Testis (tissue), 3 donors: ENCODE results near the gene CCDC47. TPM values are rescaled to one million over a fixed set of nuclear protein-coding genes. Genes with fewer than 3 reads are reported as not detected.
A peak's percentile ranks its signal among the peaks of the same experiment; 100 is the strongest.

ENCODE experiments used
- DNase-seq: peaks from one replicate; pipeline ENCODE4 v3.0.0-alpha.2; 2019
- H3K27ac ChIP-seq, 2 donors: fragments of 200-600 bp; sonication (generic); one replicate each; pipeline ENCODE4 v1.5.1; 2019
- H3K27me3 ChIP-seq: fragments of 200-600 bp; sonication (generic); one replicate; pipeline ENCODE4 v1.5.1; 2019
- H3K36me3 ChIP-seq: fragments of 200-600 bp; sonication (generic); one replicate; pipeline ENCODE4 v1.5.1; 2017; ENCODE audit warnings: low read depth; ENCODE audit errors: missing control alignments
- H3K4me1 ChIP-seq: fragments of 200-600 bp; sonication (generic); one replicate; pipeline ENCODE4 v1.5.1; 2019
- H3K4me3 ChIP-seq, 2 donors: fragments of 200-600 bp; sonication (generic); one replicate each; pipeline ENCODE4 v1.5.1; 2017 to 2019
- H3K9me3 ChIP-seq: fragments of 200-600 bp; sonication (generic); one replicate; pipeline ENCODE4 v1.5.1; 2017
- POLR2A ChIP-seq: fragments of 450-650 bp; IDR thresholded peaks from one replicate; pipeline ENCODE4 v1.6.1; 2017; ENCODE audit warnings: antibody characterized with exemption, mild to moderate bottlenecking, moderate library complexity
- WGBS, 2 donors: methylation state at CpG; one replicate each; pipeline ENCODE4 v1.1.5; 2018; 5-methylcytosine and 5-hydroxymethylcytosine counted together
- intact Hi-C: fragments of 100-400 bp; cut with DNase I; formaldehyde crosslinking; loops from one replicate; pipeline ENCODE4 v1.15.1; 2023; ENCODE audit warnings: low total_unique reads
- polyA plus RNA-seq: library from polyadenylated mRNA; stranded (reverse); fragments of 350-450 nt; fragmentation: Illumina TruSeq; extraction: RNeasy Lipid Tissue Mini Kit (QIAGEN cat#74804); gene quantifications from one replicate; pipeline ENCODE4 v1.2.3, GENCODE V29; 2014; ENCODE audit warnings: low read depth, low replicate concordance; ENCODE audit not compliant: insufficient read depth
- total RNA-seq, 2 donors: library from RNA; depleted of rRNA; stranded (reverse); fragments of >200 nt; gene quantifications; one replicate each; pipeline ENCODE4 v1.2.3, GENCODE V29; 2016
- TF ChIP-seq, protein P1 (sequence below), 3 experiments: fragments of 450-650 bp in 2 of 3; fragments of 200-600 bp in 1 of 3; sonication (generic) in 1 of 3; IDR thresholded peaks; one replicate each; pipeline ENCODE4 v1.5.1; 2016 to 2019; ENCODE audit warnings: antibody characterized with exemption in 3 of 3, mild to moderate bottlenecking in 2 of 3, moderate library complexity in 1 of 3

Gene CCDC47
- total and polyA plus RNA-seq, 3 donors from 2014 or later, result 52.4 to 68.0 (median 65.7) TPM

DNA sequence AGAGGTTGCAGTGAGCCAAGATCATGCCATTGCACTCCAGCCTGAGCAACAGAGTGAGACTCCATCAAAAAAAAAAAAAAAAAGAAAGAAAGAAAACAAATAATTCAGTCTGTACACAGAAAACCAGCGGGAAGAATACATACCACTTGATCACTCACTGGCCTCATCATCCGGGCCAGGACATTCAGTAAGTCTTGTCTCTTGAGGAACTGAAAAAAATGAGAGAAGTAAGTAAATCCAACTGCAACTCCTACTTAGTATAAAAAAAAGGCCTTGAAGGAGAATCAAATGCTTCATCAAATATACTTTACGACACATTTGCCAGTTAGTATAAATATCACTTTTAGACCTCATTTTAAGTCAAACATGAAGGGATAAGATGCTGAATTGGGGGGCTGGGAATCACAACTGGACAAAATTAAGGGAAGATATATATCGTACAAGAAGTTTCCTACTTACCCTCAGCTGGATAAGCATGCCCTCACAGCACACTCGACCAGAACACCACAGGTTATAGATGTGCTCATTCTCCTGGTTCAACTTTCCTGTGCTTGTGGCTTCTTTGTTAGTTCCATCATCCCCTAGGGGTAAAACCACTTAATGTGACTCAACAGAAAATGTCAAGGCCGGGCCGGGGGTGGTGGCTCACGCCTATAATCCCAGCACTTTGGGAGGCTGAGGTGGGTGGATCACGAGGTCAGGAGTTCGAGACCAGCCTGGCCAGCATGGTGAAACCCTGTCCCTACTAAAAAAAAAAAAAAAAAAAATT is 12.4 kb downstream of the CCDC47 start:
- WGBS, 2 donors, result 82 to 84% methylated on average over 10 of the region's 10 CpGs
- Histone ChIP-seq H3K27me3 (no peaks in the 10 kb centered on the region), H3K4me3 (no peak overlapping the region), H3K27ac (no peak overlapping the region), H3K36me3 (no peaks in the 10 kb centered on the region), H3K4me1 (no peaks in the 10 kb centered on the region), H3K9me3 (no peaks in the 10 kb centered on the region)
- intact Hi-C loops, result no loop called here
- no peak for DNase-seq
- TF ChIP-seq, protein P1, sequence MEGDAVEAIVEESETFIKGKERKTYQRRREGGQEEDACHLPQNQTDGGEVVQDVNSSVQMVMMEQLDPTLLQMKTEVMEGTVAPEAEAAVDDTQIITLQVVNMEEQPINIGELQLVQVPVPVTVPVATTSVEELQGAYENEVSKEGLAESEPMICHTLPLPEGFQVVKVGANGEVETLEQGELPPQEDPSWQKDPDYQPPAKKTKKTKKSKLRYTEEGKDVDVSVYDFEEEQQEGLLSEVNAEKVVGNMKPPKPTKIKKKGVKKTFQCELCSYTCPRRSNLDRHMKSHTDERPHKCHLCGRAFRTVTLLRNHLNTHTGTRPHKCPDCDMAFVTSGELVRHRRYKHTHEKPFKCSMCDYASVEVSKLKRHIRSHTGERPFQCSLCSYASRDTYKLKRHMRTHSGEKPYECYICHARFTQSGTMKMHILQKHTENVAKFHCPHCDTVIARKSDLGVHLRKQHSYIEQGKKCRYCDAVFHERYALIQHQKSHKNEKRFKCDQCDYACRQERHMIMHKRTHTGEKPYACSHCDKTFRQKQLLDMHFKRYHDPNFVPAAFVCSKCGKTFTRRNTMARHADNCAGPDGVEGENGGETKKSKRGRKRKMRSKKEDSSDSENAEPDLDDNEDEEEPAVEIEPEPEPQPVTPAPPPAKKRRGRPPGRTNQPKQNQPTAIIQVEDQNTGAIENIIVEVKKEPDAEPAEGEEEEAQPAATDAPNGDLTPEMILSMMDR (IDR thresholded peaks at IDR 0.05), result no peak
- no peak for TF ChIP-seq POLR2A

DNA sequence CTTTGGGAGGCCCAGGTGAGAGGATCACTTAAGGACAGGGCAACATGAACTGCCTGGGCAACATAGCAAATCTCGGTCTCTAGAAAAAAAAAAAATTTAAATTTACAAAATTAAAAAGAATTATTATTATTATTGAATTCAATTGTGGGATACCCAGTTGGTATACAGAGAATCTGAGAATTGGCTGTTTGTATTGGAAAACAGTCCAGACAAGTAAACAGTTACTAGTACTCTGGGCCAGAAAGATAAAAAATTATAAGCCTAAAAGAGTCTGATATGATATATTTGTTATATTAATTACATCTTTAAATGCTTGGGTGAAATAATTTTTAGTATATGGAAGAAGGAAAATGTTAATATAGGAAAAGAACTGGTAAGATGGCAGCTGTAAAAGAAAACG is 15.0 kb downstream of the CCDC47 start:
- Histone ChIP-seq H3K4me3 (no peak overlapping the region), H3K27me3 (no peaks in the 10 kb centered on the region), H3K27ac (no peak overlapping the region), H3K4me1 (no peaks in the 10 kb centered on the region), H3K36me3 (no peaks in the 10 kb centered on the region), H3K9me3 (no peaks in the 10 kb centered on the region)
- intact Hi-C loops, result no loop called here
- TF ChIP-seq, protein P1 (IDR thresholded peaks at IDR 0.05), result no peak
- no peak for TF ChIP-seq POLR2A
- WGBS, 2 donors, result 77 to 85% methylated on average over 2 of the region's 2 CpGs
- no peak for DNase-seq

DNA sequence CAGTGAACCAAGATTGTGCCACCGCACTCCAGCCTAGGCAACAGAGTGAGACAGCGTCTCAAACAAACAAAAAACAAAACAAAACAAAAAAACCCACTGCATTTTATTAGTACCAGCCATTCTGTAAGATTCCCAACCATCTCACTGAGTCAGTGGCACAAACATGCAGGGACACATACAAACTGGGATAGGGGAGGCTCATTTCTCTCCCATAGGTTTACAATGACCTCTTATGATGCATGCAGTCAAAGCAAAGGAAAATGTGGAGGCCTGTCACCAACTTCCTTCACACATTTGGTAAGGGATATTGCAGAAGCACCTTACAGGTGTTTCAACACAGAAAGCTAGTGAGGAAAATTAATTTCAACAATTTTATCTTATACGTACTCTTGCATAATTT is 19.4 kb downstream of the CCDC47 start:
- no peaks in the 10 kb centered on the region for H3K27me3 ChIP-seq
- DNase-seq, result no peak
- intact Hi-C loops, result no loop called here
- H3K27ac ChIP-seq, result no peak overlapping the region
- no peaks in the 10 kb centered on the region for H3K36me3 ChIP-seq
- no peak for TF ChIP-seq POLR2A
- H3K4me1 ChIP-seq, result no peaks in the 10 kb centered on the region
- WGBS, 2 donors, result 97 to 98% methylated on average over 3 of the region's 3 CpGs
- no peaks in the 10 kb centered on the region for H3K9me3 ChIP-seq
- no peak overlapping the region for H3K4me3 ChIP-seq

DNA sequence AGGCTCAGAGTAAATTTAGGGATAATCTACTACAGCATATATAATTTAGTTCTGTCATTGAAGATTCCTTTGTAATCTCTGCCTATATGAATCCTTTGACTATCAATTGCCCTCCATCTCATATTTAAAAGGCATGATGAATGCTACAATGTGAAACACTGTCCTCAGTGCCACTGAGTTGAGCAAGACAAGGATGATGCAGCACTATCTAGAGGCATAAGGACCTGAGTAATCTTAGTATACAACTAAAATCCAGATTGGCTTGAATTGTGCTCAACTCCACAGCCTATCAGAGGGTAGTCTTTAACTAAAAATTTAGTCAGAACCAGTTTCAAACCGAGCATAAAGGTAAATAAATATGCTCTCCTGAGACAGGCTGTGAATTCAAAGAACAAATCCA is 20.2 kb downstream of the CCDC47 start:
- 91 to 100% methylated on average over 1 of the region's 1 CpG for WGBS, 2 donors
- Histone ChIP-seq H3K27ac (no peak overlapping the region), H3K4me3 (no peak overlapping the region), H3K27me3 (no peaks in the 10 kb centered on the region), H3K36me3 (no peaks in the 10 kb centered on the region), H3K9me3 (no peaks in the 10 kb centered on the region), H3K4me1 (no peaks in the 10 kb centered on the region)
- no peak for DNase-seq
- intact Hi-C loops, result no loop called here
- no peak for TF ChIP-seq POLR2A
- TF ChIP-seq, protein P1 (IDR thresholded peaks at IDR 0.05), result no peak

DNA sequence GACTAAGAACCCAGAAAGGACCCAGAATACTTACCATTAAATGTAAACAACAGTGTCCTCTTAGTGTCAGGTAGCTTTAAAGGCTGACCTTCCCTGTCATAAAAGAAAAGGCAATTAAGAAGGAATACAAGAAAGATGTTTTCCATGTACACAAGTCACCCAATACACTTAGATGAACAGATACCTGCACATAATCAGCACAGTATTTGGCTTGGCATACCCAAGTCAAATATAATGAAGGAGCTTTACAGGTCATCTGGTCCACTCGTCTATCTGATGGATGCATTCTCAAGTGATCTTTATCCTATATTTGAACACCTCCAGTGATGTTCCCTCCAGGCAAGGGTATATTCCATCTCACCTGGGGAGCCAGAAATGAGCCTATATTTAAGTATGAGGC is 20.7 kb downstream of the CCDC47 start:
- H3K27me3 ChIP-seq, result no peaks in the 10 kb centered on the region
- no peaks in the 10 kb centered on the region for H3K36me3 ChIP-seq
- H3K9me3 ChIP-seq, result no peaks in the 10 kb centered on the region
- H3K4me1 ChIP-seq, result no peaks in the 10 kb centered on the region
- peak overlapping the region in 1 of 2 donors; percentile 3 for H3K27ac ChIP-seq
- WGBS, 2 donors, result 83 to 86% methylated on average over 1 of the region's 1 CpG
- H3K4me3 ChIP-seq, result no peak overlapping the region
- no peak for DNase-seq
- TF ChIP-seq POLR2A, result no peak
- TF ChIP-seq, protein P1 (IDR thresholded peaks at IDR 0.05), result no peak
- intact Hi-C loops, result no loop called here
